ENCODE data around the gene ASTL. TPM values are rescaled to one million over a fixed set of nuclear protein-coding genes. Genes with fewer than 3 reads are reported as not detected.

ASTL gene
- polyA plus RNA-seq, 1 experiment = not detected

DNA sequence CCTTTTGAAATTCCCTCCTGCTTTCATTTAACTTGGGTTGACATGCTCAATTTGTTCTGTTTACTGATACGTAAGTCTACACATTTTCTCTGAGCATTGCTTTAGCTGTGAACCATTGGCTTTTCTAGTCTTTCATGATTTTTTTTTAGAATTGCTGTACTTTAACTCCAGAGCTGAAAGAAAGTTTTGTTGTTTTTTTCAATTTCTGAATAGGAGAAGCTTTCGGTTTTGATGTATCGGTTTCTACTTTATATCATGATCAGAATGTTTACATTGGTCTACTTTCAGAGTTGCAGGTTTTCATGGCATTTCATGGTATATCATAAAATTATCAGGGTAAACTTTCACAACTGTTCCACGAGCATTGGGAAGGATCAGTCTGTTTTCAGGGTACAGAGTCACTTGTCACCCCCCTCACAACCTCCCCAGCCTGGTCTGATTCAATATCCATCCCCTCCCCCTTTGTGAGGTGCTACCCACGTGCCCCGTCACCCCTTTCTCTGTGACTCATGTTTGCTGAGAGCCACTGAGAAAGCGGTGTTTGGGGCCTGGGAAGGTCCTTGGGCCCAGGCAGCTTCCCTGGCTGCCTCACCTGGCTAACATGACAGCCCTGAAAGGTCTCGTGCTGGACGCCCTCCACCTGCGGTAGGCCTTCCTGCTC lies 7.0 kb downstream of the ASTL start:
- no peak overlapping the region for H3K27ac ChIP-seq (ENCODE audit: low read depth, low read length)
- TF ChIP-seq, protein P1, sequence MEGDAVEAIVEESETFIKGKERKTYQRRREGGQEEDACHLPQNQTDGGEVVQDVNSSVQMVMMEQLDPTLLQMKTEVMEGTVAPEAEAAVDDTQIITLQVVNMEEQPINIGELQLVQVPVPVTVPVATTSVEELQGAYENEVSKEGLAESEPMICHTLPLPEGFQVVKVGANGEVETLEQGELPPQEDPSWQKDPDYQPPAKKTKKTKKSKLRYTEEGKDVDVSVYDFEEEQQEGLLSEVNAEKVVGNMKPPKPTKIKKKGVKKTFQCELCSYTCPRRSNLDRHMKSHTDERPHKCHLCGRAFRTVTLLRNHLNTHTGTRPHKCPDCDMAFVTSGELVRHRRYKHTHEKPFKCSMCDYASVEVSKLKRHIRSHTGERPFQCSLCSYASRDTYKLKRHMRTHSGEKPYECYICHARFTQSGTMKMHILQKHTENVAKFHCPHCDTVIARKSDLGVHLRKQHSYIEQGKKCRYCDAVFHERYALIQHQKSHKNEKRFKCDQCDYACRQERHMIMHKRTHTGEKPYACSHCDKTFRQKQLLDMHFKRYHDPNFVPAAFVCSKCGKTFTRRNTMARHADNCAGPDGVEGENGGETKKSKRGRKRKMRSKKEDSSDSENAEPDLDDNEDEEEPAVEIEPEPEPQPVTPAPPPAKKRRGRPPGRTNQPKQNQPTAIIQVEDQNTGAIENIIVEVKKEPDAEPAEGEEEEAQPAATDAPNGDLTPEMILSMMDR (IDR thresholded peaks at IDR 0.05; ENCODE audit: low read depth, low read length) = no peak
- no peaks in the 10 kb centered on the region; the same call in 1 of the 2 replicates for H3K9me3 ChIP-seq (ENCODE audit: control insufficient read depth, insufficient read depth, low read length)
- ChIA-PET POLR2A (no interaction called here), CTCF (interaction anchor here (1.1 to 1.3 kb wide), 2 partner anchors 9 to 43 kb away, joined by 3 to 5 read pairs; no protein-coding TSS in a partner anchor)
- H3K4me3 ChIP-seq (ENCODE audit: low read depth, low read length) = no peak overlapping the region
- peaks cover 45% of the 10 kb centered on the region for H3K27me3 ChIP-seq (ENCODE audit: control insufficient read depth, insufficient read depth, low read length)
- DNase-seq (ENCODE audit: low read depth, low spot score) = no peak

GRCh38 chr2:96130483-96130882 lies 7.8 kb downstream of the ASTL start:
- TF ChIP-seq, protein P1 (IDR thresholded peaks at IDR 0.05; ENCODE audit: low read depth, low read length) = no peak
- ChIA-PET POLR2A (no interaction called here), CTCF (interaction anchor here (0.5 to 1.3 kb wide), 5 partner anchors 10 to 138 kb away, joined by 3 to 7 read pairs (median 3); no protein-coding TSS in a partner anchor)
- H3K27me3 ChIP-seq (ENCODE audit: control insufficient read depth, insufficient read depth, low read length) = peaks cover 49% of the 10 kb centered on the region
- DNase-seq (ENCODE audit: low read depth, low spot score) = no peak
- H3K4me3 ChIP-seq (ENCODE audit: low read depth, low read length) = no peak overlapping the region
- no peak overlapping the region for H3K27ac ChIP-seq (ENCODE audit: low read depth, low read length)
- H3K9me3 ChIP-seq (ENCODE audit: control insufficient read depth, insufficient read depth, low read length) = no peaks in the 10 kb centered on the region; the same call in 1 of the 2 replicates

DNA sequence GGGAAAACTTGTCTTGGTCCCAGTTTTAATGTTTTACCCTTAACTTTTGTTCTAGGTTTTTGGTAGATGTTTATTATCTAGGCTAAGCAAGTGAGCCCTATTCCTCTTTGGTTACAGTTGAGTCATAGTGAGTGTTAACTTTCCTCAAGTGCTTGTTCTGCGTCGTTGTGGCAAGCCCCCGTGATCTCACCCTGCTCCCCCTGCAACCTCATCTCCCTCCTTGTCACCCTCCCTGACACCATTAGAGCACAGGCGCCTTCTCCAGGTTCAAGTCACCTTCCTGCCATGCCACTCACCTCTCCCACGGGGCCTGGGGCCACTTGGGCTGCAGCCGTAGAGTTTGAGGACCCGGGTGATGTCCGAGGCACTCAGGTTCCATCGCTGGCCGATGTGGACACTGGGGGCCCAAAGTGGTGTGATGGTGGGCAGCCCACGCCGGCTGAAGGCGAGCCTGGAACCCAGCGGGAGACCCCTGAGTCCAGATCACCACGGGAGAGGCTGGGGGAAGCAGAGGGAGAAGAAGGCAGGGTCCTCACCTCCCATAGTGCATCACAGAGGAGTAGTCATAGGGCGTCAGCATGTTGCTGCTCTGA lies 8.7 kb downstream of the ASTL start:
- POLR2A ChIA-PET = no interaction called here
- Histone ChIP-seq H3K4me3 (ENCODE audit: low read depth, low read length) (no peak overlapping the region), H3K27ac (ENCODE audit: low read depth, low read length) (no peak overlapping the region), H3K9me3 (ENCODE audit: control insufficient read depth, insufficient read depth, low read length) (no peaks in the 10 kb centered on the region; the same call in 1 of the 2 replicates), H3K27me3 (ENCODE audit: control insufficient read depth, insufficient read depth, low read length) (peaks cover 56% of the 10 kb centered on the region)
- DNase-seq (ENCODE audit: low read depth, low spot score) = no peak
- CTCF ChIA-PET = interaction anchor here (1.3 kb wide), 1 partner anchor 137 kb away, joined by 3 read pairs; no protein-coding TSS in a partner anchor
- TF ChIP-seq, protein P1 (IDR thresholded peaks at IDR 0.05; ENCODE audit: low read depth, low read length) = no peak

GRCh38 chr2:96128456-96128855 lies 9.8 kb downstream of the ASTL start:
- no peak for DNase-seq (ENCODE audit: low read depth, low spot score)
- ChIA-PET POLR2A (no interaction called here), CTCF (no interaction called here)
- Histone ChIP-seq H3K9me3 (ENCODE audit: control insufficient read depth, insufficient read depth, low read length) (no peaks in the 10 kb centered on the region; the same call in 1 of the 2 replicates), H3K27ac (ENCODE audit: low read depth, low read length) (no peak overlapping the region), H3K27me3 (ENCODE audit: control insufficient read depth, insufficient read depth, low read length) (peaks cover 48% of the 10 kb centered on the region), H3K4me3 (ENCODE audit: low read depth, low read length) (no peak overlapping the region)
- TF ChIP-seq, protein P1 (IDR thresholded peaks at IDR 0.05; ENCODE audit: low read depth, low read length) = no peak
